Lower leg skin (tissue), 4 donors: ENCODE data around the gene CACHD1. TPM values are rescaled to one million over a fixed set of nuclear protein-coding genes. Genes with fewer than 3 reads are reported as not detected.

Experiments
- DNase-seq, 2 donors: peaks; one replicate each; pipeline ENCODE4 v3.0.0-alpha.2; 2019; ENCODE audit warnings: low spot score in 2 of 2
- H3K4me3 ChIP-seq: fragments of 200-600 bp; sonication (generic); 2 replicates; pipeline ENCODE4 v1.5.1; 2017; ENCODE audit warnings: mild to moderate bottlenecking, low read depth; ENCODE audit not compliant: poor library complexity, severe bottlenecking
- POLR2A ChIP-seq, 2 donors: fragments of 450-650 bp; IDR thresholded peaks; one replicate each; pipeline ENCODE4 v1.6.1; 2016 to 2017; ENCODE audit warnings: antibody characterized with exemption in 2 of 2, mild to moderate bottlenecking in 1 of 2, moderate library complexity in 1 of 2
- WGBS, 2 donors: methylation state at CpG; one replicate each; pipeline ENCODE4 v1.1.5; 2018; 5-methylcytosine and 5-hydroxymethylcytosine counted together
- intact Hi-C: fragments of 100-400 bp; cut with DNase I; formaldehyde crosslinking; loops from one replicate; pipeline ENCODE4 v1.15.0; 2023; ENCODE audit warnings: low total_unique reads
- total RNA-seq, 4 donors: library from RNA; depleted of rRNA; stranded (reverse); fragments of >200 nt; gene quantifications; one replicate each; pipeline ENCODE4 v1.1.0, GENCODE V29; 2016
- TF ChIP-seq, protein P1 (sequence below), 3 donors: fragments of 450-650 bp; IDR thresholded peaks; one replicate each; pipeline ENCODE4 v1.5.1; 2016; ENCODE audit warnings: antibody characterized with exemption in 3 of 3, mild to moderate bottlenecking in 3 of 3, moderate library complexity in 2 of 3

CACHD1 gene
- total RNA-seq, 4 donors from 2014 or later: 7.3 to 17.1 (median 10.9) TPM

DNA sequence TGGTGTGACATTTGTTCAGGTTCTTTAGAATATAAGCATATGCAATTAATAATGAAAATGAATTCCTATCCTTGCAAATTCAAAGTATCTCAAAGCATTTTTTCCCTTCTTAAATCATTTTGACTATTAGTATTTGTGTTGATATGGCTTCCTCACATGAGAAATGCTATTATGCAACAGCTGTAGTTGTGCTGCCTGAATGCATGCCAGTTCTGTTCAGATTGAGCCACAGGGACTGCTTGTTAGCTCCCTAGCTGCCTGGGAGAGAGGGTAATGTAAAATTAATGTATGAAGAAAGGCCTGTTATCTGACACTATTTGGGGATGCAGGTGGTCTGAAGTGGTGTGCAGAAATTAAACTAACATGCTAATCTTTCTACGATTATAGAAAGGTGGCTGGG, 45.5 kb downstream of the CACHD1 start:
- H3K4me3 ChIP-seq: no peak overlapping the region
- WGBS, 2 donors: 22 to 27% methylated on average over 1 of the region's 1 CpG
- intact Hi-C loops: no loop called here
- peak; percentile 83 to 89 for DNase-seq
- TF ChIP-seq, protein P1, sequence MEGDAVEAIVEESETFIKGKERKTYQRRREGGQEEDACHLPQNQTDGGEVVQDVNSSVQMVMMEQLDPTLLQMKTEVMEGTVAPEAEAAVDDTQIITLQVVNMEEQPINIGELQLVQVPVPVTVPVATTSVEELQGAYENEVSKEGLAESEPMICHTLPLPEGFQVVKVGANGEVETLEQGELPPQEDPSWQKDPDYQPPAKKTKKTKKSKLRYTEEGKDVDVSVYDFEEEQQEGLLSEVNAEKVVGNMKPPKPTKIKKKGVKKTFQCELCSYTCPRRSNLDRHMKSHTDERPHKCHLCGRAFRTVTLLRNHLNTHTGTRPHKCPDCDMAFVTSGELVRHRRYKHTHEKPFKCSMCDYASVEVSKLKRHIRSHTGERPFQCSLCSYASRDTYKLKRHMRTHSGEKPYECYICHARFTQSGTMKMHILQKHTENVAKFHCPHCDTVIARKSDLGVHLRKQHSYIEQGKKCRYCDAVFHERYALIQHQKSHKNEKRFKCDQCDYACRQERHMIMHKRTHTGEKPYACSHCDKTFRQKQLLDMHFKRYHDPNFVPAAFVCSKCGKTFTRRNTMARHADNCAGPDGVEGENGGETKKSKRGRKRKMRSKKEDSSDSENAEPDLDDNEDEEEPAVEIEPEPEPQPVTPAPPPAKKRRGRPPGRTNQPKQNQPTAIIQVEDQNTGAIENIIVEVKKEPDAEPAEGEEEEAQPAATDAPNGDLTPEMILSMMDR (IDR thresholded peaks at IDR 0.05): no peak
- TF ChIP-seq POLR2A (IDR thresholded peaks at IDR 0.05): no peak

DNA sequence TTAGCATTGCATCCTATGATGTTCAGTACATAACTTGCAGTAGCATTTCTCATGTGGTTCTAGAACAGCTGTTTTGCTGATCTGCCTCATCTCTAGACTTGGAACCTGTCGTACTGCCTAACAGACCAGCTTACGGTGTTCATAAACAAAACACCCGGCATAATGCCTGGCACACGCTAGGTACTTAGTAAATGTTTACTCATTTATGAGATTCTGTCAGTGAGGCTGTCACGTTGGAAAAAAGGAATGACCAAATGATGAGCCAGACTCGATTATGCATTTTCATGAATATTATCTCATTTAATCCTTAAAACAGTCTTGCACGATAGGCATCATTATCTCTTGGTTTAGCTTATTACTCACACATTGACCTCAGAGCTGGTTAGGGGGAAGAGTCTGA, 46.4 kb downstream of the CACHD1 start:
- no peak for DNase-seq
- no peak for TF ChIP-seq POLR2A (IDR thresholded peaks at IDR 0.05)
- TF ChIP-seq, protein P1 (IDR thresholded peaks at IDR 0.05): no peak
- 32 to 41% methylated on average over 7 of the region's 7 CpGs for WGBS, 2 donors
- H3K4me3 ChIP-seq: no peak overlapping the region
- intact Hi-C loops: no loop called here

DNA sequence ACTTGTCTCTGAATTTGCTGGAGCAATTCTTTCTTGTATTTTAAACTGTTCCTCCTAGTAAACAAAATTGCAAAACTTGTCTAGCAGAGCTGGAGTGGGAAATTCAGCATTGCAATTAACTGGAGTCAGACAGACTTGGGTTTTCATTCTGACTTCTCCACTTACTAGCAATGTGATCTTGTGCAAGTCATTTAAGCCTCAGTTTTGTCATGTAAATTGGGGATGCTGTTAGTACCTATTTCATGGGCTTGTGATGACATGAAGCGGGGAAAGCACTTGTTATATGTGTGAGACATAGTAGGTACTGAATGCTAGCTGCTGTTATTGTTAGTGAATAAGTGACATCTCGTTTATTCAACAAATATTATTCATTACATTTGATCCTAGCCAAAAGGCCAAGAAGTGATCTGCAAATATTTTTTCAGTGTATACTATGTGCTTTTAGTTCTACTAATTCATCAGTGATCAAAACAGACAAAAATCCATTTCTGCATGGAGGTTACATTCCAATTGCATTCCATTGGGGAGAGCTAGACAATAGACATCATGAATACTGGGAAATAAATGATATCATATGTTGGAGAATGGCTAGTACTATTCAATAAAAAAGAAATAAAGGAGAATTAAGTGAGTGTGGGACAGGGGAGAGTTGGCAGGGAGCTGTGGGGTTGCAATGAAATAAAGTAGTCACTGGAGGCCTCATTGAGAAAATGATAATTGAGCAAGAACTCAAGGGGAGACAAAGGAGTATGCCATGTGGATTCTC, 47.1 kb downstream of the CACHD1 start:
- no peak overlapping the region for H3K4me3 ChIP-seq
- no peak for DNase-seq
- TF ChIP-seq POLR2A (IDR thresholded peaks at IDR 0.05): no peak
- TF ChIP-seq, protein P1 (IDR thresholded peaks at IDR 0.05): no peak
- 71 to 83% methylated on average over 2 of the region's 2 CpGs for WGBS, 2 donors
- intact Hi-C loops: no loop called here

DNA sequence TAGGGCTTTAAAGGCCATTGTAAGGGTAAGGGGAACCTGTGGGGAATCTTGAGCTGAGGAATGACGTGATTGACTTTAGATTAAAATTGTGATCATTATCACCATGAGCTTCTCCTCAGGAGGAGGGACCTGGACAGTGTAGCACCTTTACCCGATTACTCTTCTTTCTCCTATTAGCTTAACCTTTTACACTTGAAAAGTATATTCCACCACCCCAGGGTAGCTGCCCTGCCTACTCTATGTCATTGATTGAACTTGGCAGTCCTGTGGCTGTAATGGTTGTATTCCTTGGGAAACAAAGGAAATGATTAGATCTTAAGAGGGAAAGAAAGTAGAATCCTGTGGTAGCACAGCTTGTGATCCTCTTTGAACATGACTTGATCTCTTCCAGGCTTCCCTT, 47.7 kb downstream of the CACHD1 start:
- intact Hi-C loops: no loop called here
- H3K4me3 ChIP-seq: no peak overlapping the region
- 89 to 91% methylated on average over 2 of the region's 2 CpGs for WGBS, 2 donors
- TF ChIP-seq POLR2A (IDR thresholded peaks at IDR 0.05): no peak
- TF ChIP-seq, protein P1 (IDR thresholded peaks at IDR 0.05): no peak
- DNase-seq: no peak

DNA sequence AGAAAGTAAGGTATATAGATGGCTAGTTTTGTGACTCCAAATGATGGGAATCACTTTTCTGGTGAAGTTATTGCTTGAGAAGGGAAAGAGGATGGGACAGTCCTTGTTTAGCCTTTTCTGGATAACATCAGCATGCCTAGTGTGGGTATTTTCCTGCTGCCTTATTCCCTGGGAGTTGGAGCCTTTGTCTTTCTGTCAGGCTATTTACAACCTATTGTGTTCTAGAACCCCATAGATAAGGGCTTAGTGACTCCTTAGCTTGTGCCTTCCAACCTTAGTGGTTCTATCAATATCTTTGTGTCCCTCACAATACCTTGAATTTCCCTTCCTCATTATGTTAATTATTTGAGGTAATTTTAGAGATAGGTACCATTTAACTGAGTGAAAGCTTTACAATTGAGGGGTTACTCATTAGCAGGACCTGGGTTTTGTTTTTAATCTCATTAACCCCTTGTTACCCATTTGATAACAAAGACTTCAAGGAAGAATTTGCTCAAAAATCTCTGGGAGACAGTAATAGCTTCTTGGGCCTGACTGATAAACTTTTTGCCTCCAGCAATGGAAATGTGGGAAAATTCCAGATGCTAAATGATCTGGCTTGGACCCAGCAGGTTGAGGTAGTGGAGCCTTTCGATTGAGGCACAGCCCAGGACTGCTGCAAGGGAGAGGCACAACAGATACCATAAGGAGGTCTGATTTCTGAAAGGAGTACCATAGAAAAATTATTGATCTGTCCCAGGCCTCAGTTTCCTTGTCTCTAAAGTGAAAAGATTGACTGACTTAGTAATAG, 49.0 kb downstream of the CACHD1 start:
- TF ChIP-seq, protein P1 (IDR thresholded peaks at IDR 0.05): no peak
- TF ChIP-seq POLR2A (IDR thresholded peaks at IDR 0.05): no peak
- intact Hi-C loops: no loop called here
- no peak for DNase-seq
- H3K4me3 ChIP-seq: no peak overlapping the region
- WGBS, 2 donors: 45 to 48% methylated on average over 1 of the region's 1 CpG
